Measurements from ENCODE around the gene FGF19. TPM values are rescaled to one million over a fixed set of nuclear protein-coding genes. Genes with fewer than 3 reads are reported as not detected.
A peak's percentile ranks its signal among the peaks of the same experiment; 100 is the strongest.

The FGF19 gene
- total RNA-seq, 1 donor from 2014 or later, result not detected

DNA sequence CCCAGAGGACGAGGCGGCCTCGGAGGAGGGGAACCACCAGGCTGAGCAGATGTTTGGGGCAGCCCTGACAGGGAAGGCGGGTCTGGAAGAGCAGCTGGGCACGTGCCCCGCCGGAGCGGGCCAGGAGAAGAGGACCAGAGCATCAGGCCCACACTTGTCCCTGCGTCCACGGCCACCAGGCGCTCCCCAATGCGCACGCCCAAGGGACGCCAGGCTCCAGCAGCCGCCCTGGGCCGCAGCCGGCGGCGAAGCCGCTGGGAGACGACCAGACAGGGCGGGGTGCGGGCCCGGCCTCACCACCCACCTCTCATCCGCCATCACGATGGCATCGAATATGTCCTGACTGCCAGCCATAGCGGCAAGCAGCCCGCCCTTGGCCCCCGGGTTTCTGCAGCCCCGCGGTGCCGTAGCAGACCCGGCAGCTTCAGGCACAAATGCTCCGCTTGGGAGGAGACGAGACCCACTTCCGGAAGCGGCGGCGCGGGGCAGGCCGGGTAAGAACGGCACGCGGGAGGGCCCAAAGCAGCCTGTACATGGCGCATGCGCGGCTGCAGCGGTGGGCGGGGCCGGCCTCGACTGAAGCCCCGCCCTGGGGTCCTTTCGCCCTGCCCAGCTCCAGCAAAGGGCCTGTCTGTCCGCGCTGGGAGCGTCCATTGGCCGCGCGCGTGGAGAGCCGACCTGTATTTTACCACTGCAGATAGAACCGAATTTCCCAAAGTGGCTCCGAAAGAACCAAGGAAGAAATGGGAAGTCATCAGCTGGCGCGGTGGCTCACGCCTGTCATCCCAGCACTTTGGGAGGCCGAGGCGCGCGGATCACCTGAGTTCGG lies 28.7 kb downstream of the FGF19 start, which contains the start of gene LTO1:
LTO1 (minus strand) TSS at position 468 of the 829 bp plus-strand sequence; CDS start at position 354, 114 bp downstream.
- Histone ChIP-seq H3K9ac (ENCODE audit: low read depth in 1 of 3, low read length in 3 of 3) (peak within 1 kb of the TSS; percentile 97 to 98 (median 98)), H3K4me3 (ENCODE audit: low read length in 3 of 3) (peak within 1 kb of the TSS; percentile 96 to 100 (median 98))

DNA sequence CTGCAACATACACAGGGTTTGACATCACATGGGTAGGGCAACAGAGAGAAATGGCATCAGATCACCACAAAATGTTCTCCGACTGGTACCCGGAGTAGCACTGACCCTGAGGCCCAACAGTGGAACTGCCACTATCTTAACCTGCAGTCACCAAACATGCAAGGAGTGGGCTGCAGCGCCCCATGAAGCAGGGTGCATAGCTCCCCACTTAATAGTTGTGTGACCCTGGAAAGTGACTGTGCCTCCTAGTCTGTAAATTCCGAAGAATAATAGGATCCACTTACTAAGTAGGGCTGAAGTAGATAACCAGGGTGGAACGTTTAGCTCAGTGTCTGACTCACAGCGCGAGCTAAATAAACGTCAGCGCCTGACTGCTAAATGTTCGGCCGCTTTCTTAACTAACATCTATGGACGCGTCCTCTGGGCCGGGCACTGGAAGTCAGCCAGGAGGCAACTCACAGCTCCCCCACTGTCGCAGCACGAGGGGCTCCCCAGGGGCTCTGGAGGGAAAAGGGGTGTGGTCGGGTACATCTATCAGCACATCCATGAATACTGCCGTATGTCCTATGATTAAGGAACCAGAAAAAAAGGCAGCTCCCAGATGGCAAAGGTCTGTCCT lies 29.4 kb downstream of the FGF19 start:
- H3K9ac ChIP-seq (ENCODE audit: low read depth in 1 of 3, low read length in 3 of 3), result peak overlapping the region; percentile 97 to 98 (median 98)
- H3K4me1 ChIP-seq (ENCODE audit: control insufficient read depth in 3 of 3, insufficient read depth in 3 of 3, low read length in 3 of 3), result peaks cover 24 to 40% (median 24%) of the 10 kb centered on the region in 3 donors
- H3K27me3 ChIP-seq (ENCODE audit: control insufficient read depth in 3 of 3, insufficient read depth in 3 of 3, low read length in 3 of 3), result no peaks in the 10 kb centered on the region
- peaks cover 10 to 14% (median 12%) of the 10 kb centered on the region in 3 donors for H3K36me3 ChIP-seq (ENCODE audit: control insufficient read depth in 3 of 3, insufficient read depth in 3 of 3, low read length in 3 of 3)
- no peaks in the 10 kb centered on the region for H3K9me3 ChIP-seq (ENCODE audit: control insufficient read depth in 3 of 3, low read length in 3 of 3)
- peak overlapping the region; percentile 79 for H3K27ac ChIP-seq (ENCODE audit: low read depth, low read length)
- peak overlapping the region; percentile 96 to 100 (median 98) for H3K4me3 ChIP-seq (ENCODE audit: low read length in 3 of 3)

More for the DNA sequence above, 28.7 kb downstream of the FGF19 start, which contains the start of gene LTO1:
- Histone ChIP-seq H3K27me3 (ENCODE audit: control insufficient read depth in 3 of 3, insufficient read depth in 3 of 3, low read length in 3 of 3) (no peaks in the 10 kb centered on the region), H3K36me3 (ENCODE audit: control insufficient read depth in 3 of 3, insufficient read depth in 3 of 3, low read length in 3 of 3) (peaks cover 9 to 12% (median 10%) of the 10 kb centered on the region in 3 donors), H3K4me1 (ENCODE audit: control insufficient read depth in 3 of 3, insufficient read depth in 3 of 3, low read length in 3 of 3) (peaks cover 22 to 38% (median 22%) of the 10 kb centered on the region in 3 donors), H3K27ac (ENCODE audit: low read depth, low read length) (peak within 1 kb of the TSS; percentile 79), H3K9me3 (ENCODE audit: control insufficient read depth in 3 of 3, low read length in 3 of 3) (no peaks in the 10 kb centered on the region)

DNA sequence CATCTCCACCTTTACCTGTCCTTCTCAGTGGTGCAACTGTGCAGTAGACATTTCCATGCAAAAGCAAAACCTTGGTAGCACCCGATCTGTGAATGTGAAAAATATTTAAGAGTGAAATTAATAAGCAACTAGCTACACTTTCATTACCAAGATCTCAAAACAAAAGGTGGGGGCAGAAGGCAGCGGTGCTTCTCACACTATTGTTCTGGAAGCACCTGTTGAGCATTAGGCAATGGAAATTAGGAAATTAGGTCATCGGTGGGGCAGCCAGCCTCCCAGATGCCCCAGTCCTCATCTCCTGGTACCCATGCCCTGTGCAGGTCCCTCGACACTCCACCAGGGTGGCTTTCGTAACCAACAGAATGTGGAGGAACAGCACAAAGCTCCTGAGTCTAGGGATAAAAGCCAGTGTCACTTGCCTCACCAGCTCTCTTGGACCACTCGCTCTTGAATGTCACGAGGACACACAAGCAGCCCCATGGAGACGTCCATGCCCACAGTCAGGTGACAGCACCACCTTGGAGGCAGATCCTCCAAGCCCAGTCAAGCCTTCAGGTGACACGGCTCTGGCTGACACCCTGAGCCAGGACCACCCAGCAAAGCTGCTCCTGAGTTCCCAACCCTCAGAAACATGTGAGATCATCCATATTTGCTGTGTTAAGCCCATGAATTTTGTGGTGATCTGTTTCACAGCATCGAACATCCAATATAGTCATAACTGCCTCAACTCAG lies 31.9 kb downstream of the FGF19 start:
- Histone ChIP-seq H3K27me3 (ENCODE audit: control insufficient read depth in 3 of 3, insufficient read depth in 3 of 3, low read length in 3 of 3) (no peaks in the 10 kb centered on the region), H3K9ac (ENCODE audit: low read depth in 1 of 3, low read length in 3 of 3) (peak overlapping the region in 1 of 3 donors; percentile 3), H3K36me3 (ENCODE audit: control insufficient read depth in 3 of 3, insufficient read depth in 3 of 3, low read length in 3 of 3) (peaks cover 20 to 27% (median 20%) of the 10 kb centered on the region in 3 donors), H3K4me3 (ENCODE audit: low read length in 3 of 3) (no peak overlapping the region), H3K9me3 (ENCODE audit: control insufficient read depth in 3 of 3, low read length in 3 of 3) (no peaks in the 10 kb centered on the region), H3K27ac (ENCODE audit: low read depth, low read length) (no peak overlapping the region), H3K4me1 (ENCODE audit: control insufficient read depth in 3 of 3, insufficient read depth in 3 of 3, low read length in 3 of 3) (peaks cover 24 to 40% (median 24%) of the 10 kb centered on the region in 3 donors)

DNA sequence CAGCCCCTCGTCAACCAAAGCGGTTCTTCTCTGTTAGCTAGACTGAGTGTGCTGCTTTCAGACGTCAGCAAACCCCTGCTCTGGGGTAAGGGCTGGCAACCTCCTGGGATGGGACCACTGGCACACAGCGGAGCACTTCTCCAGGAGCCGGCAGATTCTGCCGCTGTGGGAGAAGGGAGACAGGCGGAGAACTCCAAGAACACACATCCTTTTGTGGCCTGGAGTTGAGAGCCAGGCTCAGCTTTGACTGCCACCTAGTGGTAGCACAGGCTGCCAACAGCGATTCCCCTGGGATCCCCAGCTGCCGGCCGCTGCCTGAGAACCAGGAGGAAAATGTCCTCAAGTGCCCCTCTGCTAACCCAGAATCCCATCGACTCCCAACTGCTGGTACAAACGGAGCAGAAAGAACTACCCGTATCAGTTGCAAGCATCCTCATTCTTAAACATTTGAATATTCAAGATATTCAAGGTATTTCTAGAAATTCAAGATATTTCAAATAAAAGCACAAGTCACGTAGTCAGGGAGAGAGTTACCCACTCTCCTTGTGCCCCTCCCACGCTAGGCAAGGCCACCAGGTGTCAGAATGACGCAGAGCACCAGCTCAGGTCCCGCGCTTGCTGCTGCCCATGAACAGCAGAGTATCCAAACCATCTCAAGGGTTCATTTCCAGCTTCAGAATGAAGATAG lies 33.5 kb downstream of the FGF19 start:
- H3K4me1 ChIP-seq (ENCODE audit: control insufficient read depth in 3 of 3, insufficient read depth in 3 of 3, low read length in 3 of 3), result peaks cover 24 to 38% (median 24%) of the 10 kb centered on the region in 3 donors
- no peak overlapping the region for H3K4me3 ChIP-seq (ENCODE audit: low read length in 3 of 3)
- no peaks in the 10 kb centered on the region for H3K27me3 ChIP-seq (ENCODE audit: control insufficient read depth in 3 of 3, insufficient read depth in 3 of 3, low read length in 3 of 3)
- H3K9ac ChIP-seq (ENCODE audit: low read depth in 1 of 3, low read length in 3 of 3), result peak overlapping the region in 1 of 3 donors; percentile 25
- H3K9me3 ChIP-seq (ENCODE audit: control insufficient read depth in 3 of 3, low read length in 3 of 3), result no peaks in the 10 kb centered on the region
- peaks cover 23 to 37% (median 25%) of the 10 kb centered on the region in 3 donors for H3K36me3 ChIP-seq (ENCODE audit: control insufficient read depth in 3 of 3, insufficient read depth in 3 of 3, low read length in 3 of 3)
- H3K27ac ChIP-seq (ENCODE audit: low read depth, low read length), result no peak overlapping the region

DNA sequence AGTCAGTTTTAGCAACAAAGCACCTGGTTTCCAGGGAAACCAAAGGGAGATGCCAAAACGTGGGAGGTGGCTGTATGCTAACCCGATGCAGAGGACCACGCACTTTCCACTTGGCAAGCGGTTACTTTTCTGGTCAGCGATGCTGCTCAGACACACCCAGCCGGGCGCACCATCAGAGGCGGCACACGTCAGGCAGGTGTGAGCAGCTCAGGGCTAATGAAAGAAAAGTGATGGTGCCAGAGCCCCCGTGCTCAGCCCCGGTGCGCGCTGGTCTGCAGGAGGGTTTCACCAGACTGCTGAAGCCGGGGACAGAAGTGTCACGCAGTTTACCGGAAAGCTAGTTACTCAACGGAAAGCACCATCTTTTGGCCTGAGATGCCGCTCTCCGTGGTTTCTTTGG lies 34.3 kb downstream of the FGF19 start:
- H3K4me1 ChIP-seq (ENCODE audit: control insufficient read depth in 3 of 3, insufficient read depth in 3 of 3, low read length in 3 of 3), result peaks cover 21 to 31% (median 21%) of the 10 kb centered on the region in 3 donors
- no peak overlapping the region for H3K9ac ChIP-seq (ENCODE audit: low read depth in 1 of 3, low read length in 3 of 3)
- H3K27ac ChIP-seq (ENCODE audit: low read depth, low read length), result no peak overlapping the region
- H3K27me3 ChIP-seq (ENCODE audit: control insufficient read depth in 3 of 3, insufficient read depth in 3 of 3, low read length in 3 of 3), result no peaks in the 10 kb centered on the region
- no peaks in the 10 kb centered on the region for H3K9me3 ChIP-seq (ENCODE audit: control insufficient read depth in 3 of 3, low read length in 3 of 3)
- H3K4me3 ChIP-seq (ENCODE audit: low read length in 3 of 3), result no peak overlapping the region
- peaks cover 27 to 44% (median 33%) of the 10 kb centered on the region in 3 donors for H3K36me3 ChIP-seq (ENCODE audit: control insufficient read depth in 3 of 3, insufficient read depth in 3 of 3, low read length in 3 of 3)

DNA sequence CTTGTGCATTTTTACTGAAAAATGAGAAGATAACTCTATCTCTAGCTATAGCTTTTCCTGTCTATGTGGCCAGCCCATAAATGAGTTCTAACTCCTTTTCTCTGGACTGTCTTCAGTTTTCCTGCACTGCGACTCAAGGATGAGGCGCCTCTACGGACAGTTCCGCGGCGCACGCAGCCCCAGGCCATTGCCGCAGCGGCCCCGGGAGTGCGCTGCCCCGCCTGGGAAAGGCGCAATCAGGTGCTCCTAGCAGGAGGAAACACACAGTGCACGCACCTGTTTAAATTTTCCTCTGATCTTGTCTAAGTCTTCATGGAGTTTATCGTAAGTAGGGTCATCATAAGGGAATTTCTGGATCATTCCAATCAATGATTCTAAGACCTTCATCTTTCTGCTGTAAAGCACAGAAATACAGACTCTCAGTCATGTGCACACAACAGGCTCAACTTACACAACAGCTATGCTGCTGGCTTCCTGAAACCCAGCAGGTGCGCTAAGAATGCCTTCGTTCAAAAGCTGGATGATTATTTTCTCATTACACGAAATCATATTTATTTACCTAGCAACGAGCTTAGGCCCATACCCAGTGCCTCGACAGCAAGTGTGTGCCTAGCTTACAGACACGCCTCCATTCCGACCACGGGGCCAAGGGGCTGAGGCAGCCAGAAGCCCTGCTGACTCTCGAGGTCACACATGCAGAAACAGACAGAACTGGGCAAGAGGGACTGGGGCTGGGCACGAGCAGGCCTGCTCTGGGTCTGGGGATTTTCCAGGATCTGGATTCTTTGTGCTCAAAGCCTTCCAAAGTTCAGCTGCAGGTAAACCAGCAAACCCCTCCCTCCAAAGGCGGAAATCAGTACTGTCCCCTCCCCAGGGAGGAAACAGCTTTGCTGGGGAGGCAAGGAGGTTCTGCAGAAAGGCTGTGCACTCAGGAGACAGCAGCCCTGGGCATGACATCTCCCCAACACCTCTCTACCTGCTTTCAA lies 35.9 kb downstream of the FGF19 start:
- H3K36me3 ChIP-seq (ENCODE audit: control insufficient read depth in 3 of 3, insufficient read depth in 3 of 3, low read length in 3 of 3), result peaks cover 40 to 50% (median 40%) of the 10 kb centered on the region in 3 donors

DNA sequence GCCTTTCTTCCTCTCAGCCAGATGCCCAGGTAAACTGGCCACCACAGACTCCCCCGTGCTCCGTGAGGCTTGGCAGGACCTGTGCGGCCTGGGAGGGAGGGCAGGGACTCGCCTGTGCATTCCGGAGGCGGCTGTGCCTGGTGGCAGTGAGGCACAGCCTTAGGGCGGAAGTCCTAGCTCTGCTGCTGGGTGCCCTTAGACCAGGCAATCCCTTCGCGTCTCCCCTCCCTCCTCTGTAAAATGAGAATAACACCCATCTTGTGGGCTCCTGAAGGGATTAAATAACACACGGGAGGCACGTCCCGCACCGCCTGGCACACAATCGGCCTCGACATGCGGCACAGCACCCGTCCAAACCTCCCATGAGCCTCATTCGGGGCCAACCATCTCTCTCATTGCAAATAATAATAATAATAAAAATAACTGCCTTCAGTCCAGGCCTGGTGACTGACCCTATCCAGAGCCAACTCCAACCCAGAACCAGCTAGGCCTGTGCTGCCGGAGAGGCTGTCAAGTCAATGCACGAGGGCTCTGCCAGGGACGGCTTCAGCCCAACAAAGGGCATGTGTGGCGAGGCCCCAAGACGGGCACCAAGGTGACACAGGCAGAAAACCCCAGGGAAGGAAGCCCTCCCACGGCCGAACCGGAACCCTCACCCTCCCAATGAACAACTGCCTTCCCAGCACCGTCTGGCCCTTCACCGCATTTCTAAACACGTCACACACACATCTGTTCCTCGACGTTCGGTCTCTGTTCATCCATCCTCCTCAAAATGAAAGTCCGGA lies 36.9 kb downstream of the FGF19 start:
- peaks cover 7 to 12% (median 9%) of the 10 kb centered on the region in 3 donors for H3K4me1 ChIP-seq (ENCODE audit: control insufficient read depth in 3 of 3, insufficient read depth in 3 of 3, low read length in 3 of 3)
- no peak overlapping the region for H3K4me3 ChIP-seq (ENCODE audit: low read length in 3 of 3)
- H3K27ac ChIP-seq (ENCODE audit: low read depth, low read length), result no peak overlapping the region
- H3K27me3 ChIP-seq (ENCODE audit: control insufficient read depth in 3 of 3, insufficient read depth in 3 of 3, low read length in 3 of 3), result no peaks in the 10 kb centered on the region
- peaks cover 37 to 50% (median 37%) of the 10 kb centered on the region in 3 donors for H3K36me3 ChIP-seq (ENCODE audit: control insufficient read depth in 3 of 3, insufficient read depth in 3 of 3, low read length in 3 of 3)
- H3K9ac ChIP-seq (ENCODE audit: low read depth in 1 of 3, low read length in 3 of 3), result no peak overlapping the region
- no peaks in the 10 kb centered on the region for H3K9me3 ChIP-seq (ENCODE audit: control insufficient read depth in 3 of 3, low read length in 3 of 3)

More for the DNA sequence above, 35.9 kb downstream of the FGF19 start:
- Histone ChIP-seq H3K4me3 (ENCODE audit: low read length in 3 of 3) (no peak overlapping the region), H3K27me3 (ENCODE audit: control insufficient read depth in 3 of 3, insufficient read depth in 3 of 3, low read length in 3 of 3) (no peaks in the 10 kb centered on the region), H3K9me3 (ENCODE audit: control insufficient read depth in 3 of 3, low read length in 3 of 3) (no peaks in the 10 kb centered on the region), H3K4me1 (ENCODE audit: control insufficient read depth in 3 of 3, insufficient read depth in 3 of 3, low read length in 3 of 3) (peaks cover 7 to 16% (median 9%) of the 10 kb centered on the region in 3 donors), H3K27ac (ENCODE audit: low read depth, low read length) (no peak overlapping the region), H3K9ac (ENCODE audit: low read depth in 1 of 3, low read length in 3 of 3) (no peak overlapping the region)

DNA sequence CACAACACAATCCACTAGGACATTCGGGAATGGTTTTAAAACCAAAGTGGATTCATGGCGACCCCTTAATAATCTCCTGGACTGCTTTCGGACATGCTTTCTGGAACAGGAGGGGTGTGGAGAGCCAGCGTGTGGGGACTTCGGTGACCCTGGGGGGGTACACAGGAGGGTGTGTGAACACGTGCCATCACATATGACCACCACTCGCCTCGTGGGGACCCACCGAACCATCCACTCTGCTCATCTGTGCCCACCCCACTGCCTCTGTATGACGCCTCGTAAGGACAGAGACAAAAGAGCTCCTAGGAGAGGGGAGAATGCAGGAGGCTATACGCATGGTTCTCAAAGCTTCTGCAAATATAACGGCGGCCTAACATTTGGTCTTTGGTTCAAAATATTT lies 37.6 kb downstream of the FGF19 start:
- peaks cover 7 to 9% (median 9%) of the 10 kb centered on the region in 3 donors for H3K4me1 ChIP-seq (ENCODE audit: control insufficient read depth in 3 of 3, insufficient read depth in 3 of 3, low read length in 3 of 3)
- no peaks in the 10 kb centered on the region for H3K9me3 ChIP-seq (ENCODE audit: control insufficient read depth in 3 of 3, low read length in 3 of 3)
- H3K4me3 ChIP-seq (ENCODE audit: low read length in 3 of 3), result no peak overlapping the region
- no peak overlapping the region for H3K27ac ChIP-seq (ENCODE audit: low read depth, low read length)
- H3K9ac ChIP-seq (ENCODE audit: low read depth in 1 of 3, low read length in 3 of 3), result no peak overlapping the region
- H3K36me3 ChIP-seq (ENCODE audit: control insufficient read depth in 3 of 3, insufficient read depth in 3 of 3, low read length in 3 of 3), result peaks cover 32 to 47% (median 36%) of the 10 kb centered on the region in 3 donors
- no peaks in the 10 kb centered on the region for H3K27me3 ChIP-seq (ENCODE audit: control insufficient read depth in 3 of 3, insufficient read depth in 3 of 3, low read length in 3 of 3)
